Activated CD4-positive, alpha-beta T cell treated with anti-CD3 and anti-CD28 coated beads for 24 hours (primary cell): ENCODE results near the gene SSBP3.

Experiments
- DNase-seq, 2 donors: peaks; one replicate each; pipeline ENCODE4 v3.0.0-alpha.2; 2020; ENCODE audit warnings: low read depth in 2 of 2

The SSBP3 gene

GRCh38 chr1:54284781-54285529 lies 121.2 kb downstream of the SSBP3 start:
- DNase-seq: no peak

- no peak for DNase-seq
These were observed 122.4 kb downstream of the SSBP3 start for GRCh38 chr1:54283635-54284385.

GRCh38 chr1:54282101-54282847 lies 123.9 kb downstream of the SSBP3 start:
- DNase-seq: no peak

GRCh38 chr1:54280651-54281050 lies 125.5 kb downstream of the SSBP3 start:
- no peak for DNase-seq

- DNase-seq: no peak
These were observed 126.7 kb downstream of the SSBP3 start for GRCh38 chr1:54279457-54279856.

- DNase-seq: no peak
These were observed 127.2 kb downstream of the SSBP3 start for GRCh38 chr1:54278941-54279422.

- no peak for DNase-seq
These were observed 128.5 kb downstream of the SSBP3 start for GRCh38 chr1:54277451-54278341.

GRCh38 chr1:54276617-54277450 lies 129.4 kb downstream of the SSBP3 start:
- DNase-seq: no peak

- no peak for DNase-seq
These were observed 130.8 kb downstream of the SSBP3 start for GRCh38 chr1:54275349-54275748.

GRCh38 chr1:54274881-54275280 lies 131.3 kb downstream of the SSBP3 start:
- DNase-seq: no peak

GRCh38 chr1:54274448-54274847 lies 131.7 kb downstream of the SSBP3 start:
- DNase-seq: no peak

- no peak for DNase-seq
These were observed 132.4 kb downstream of the SSBP3 start for GRCh38 chr1:54273795-54274163.

- no peak for DNase-seq
These were observed 133.0 kb downstream of the SSBP3 start for GRCh38 chr1:54273092-54273794.

GRCh38 chr1:54272772-54273091 lies 133.5 kb downstream of the SSBP3 start:
- no peak for DNase-seq

GRCh38 chr1:54272134-54272533 lies 134.1 kb downstream of the SSBP3 start:
- DNase-seq: no peak

- DNase-seq: no peak
These were observed 134.9 kb downstream of the SSBP3 start for GRCh38 chr1:54271341-54271740.

GRCh38 chr1:54270543-54270942 lies 135.7 kb downstream of the SSBP3 start:
- no peak for DNase-seq

GRCh38 chr1:54268762-54269297 lies 137.4 kb downstream of the SSBP3 start:
- DNase-seq: no peak

GRCh38 chr1:54267815-54268761 lies 138.1 kb downstream of the SSBP3 start:
- DNase-seq: no peak
